Urinary bladder (tissue), 4 donors: ENCODE results near the gene NAP1L4. TPM values are rescaled to one million over a fixed set of nuclear protein-coding genes. Genes with fewer than 3 reads are reported as not detected.

Experiments used
- DNase-seq: peaks from one replicate; pipeline ENCODE4 v3.0.0-alpha.2; 2015; ENCODE audit errors: extremely low spot score
- H3K27ac ChIP-seq: one replicate; pipeline ENCODE4 v1.5.1; 2013; ENCODE audit warnings: low read depth, mild to moderate bottlenecking, moderate library complexity
- H3K36me3 ChIP-seq: one replicate; pipeline ENCODE4 v1.6.1; 2013; ENCODE audit warnings: mild to moderate bottlenecking, moderate library complexity; ENCODE audit not compliant: insufficient read depth
- H3K4me1 ChIP-seq: one replicate; pipeline ENCODE4 v1.6.1; 2013; ENCODE audit warnings: mild to moderate bottlenecking, moderate library complexity; ENCODE audit not compliant: insufficient read depth
- H3K4me3 ChIP-seq: one replicate; pipeline ENCODE4 v1.5.1; 2013; ENCODE audit warnings: low read depth, low read length
- WGBS: extraction: QIAGEN DNeasy Blood & Tissue Kit; methylation state at CpG from one replicate; pipeline ENCODE4 v1.1.7; 2013; 5-methylcytosine and 5-hydroxymethylcytosine counted together
- polyA plus RNA-seq: library from polyadenylated mRNA; stranded (reverse); fragments of 200-250 nt; gene quantifications from one replicate; pipeline ENCODE4 v1.2.3, GENCODE V29; 2013
- total RNA-seq: library from RNA; depleted of rRNA; stranded (reverse); fragments of >200 nt; gene quantifications from one replicate; pipeline ENCODE4 v1.2.3, GENCODE V29; 2014
- donor health status: healthy with polysubstance abuse.
- donor health status: healthy.

Gene NAP1L4
- total and polyA plus RNA-seq, 2 donors: 86.9 to 154 TPM

DNA sequence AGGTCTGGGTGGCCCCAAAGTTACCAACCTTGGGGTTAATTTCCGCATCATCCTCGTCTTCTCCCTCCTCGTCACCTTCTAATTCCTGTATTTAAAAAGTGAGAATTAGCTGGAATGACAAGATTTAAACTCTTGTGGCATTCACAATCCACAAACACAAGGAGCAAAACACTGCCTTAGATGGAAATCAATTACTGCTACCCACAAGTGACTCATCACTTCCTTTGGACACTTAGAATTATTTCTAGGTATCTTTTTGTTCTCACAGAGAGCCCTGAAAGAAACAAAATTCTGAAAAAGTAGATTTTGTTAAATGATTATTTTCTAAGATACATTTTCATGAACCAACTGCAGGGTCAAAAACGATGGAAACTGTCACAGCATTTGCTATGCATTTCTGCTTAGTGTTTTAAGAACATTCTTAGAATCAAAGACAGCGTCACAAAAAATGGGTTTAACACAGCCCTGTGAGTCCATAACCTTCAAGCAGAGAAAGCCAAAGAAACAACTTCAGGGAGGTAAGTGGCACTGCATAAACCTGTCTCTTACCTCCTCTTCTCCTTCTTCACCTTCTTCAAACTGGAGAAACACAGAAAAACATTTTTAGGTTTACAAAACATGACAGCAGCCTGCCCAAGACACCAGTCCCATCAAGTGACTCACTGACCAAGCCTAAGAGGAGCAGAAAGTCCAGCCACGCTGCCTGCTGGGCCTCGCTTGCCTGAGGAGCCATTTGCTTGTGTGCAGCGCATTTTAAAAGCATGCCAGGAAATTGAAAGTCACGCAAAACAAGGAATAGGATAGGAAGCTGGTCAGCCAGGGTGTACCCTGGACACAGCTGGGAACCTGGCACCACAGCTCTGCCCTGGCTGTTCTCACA is 40.7 kb downstream of the NAP1L4 start:
- DNase-seq: no peak
- Histone ChIP-seq H3K36me3 (peaks cover 2% of the 10 kb centered on the region), H3K4me3 (no peak overlapping the region), H3K27ac (no peak overlapping the region), H3K4me1 (no peaks in the 10 kb centered on the region)
- WGBS: 83% methylated on average over 9 of the region's 9 CpGs

DNA sequence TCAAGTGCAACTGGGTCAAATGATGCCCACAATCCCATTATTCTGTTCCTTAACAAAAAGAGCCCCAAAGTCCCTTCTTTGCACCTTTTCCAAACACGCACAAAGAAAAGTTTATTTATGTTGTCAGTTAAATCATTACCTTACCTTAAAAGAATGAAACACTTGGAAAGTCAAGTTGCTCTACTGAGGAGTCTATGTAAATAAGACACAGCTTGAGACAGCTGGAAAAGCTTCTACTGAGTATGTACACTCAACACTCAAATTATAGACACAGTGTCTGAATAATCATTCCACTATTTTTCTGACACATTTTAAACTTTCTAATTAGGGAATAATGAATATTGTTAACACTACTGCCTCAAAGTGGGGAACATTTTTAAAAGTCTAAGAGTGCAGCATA is 41.3 kb downstream of the NAP1L4 start:
- peaks cover 2% of the 10 kb centered on the region for H3K36me3 ChIP-seq

DNA sequence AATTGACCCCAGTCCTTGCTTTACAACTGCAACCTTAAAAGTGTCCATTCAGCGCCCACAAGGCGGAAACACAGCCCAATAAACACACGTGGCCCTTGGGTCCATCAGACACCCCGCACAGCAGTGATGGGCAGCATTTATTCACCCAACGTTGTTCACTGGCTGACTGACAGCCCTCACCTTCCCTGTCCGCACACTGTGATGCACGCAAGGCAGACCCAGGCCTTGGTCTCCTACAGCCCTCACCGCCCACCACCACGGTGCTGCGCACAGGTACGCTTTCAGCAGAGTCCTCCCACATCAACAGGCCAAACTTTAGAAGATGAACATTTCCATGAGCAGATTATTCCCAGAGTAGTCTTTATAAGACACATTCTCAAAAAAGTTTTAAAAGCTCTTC is 42.2 kb downstream of the NAP1L4 start:
- Histone ChIP-seq H3K4me3 (no peak overlapping the region), H3K27ac (no peak overlapping the region), H3K4me1 (no peaks in the 10 kb centered on the region), H3K36me3 (peaks cover 2% of the 10 kb centered on the region)
- WGBS: 92% methylated on average over 11 of the region's 11 CpGs
- DNase-seq: no peak

More for the DNA sequence above, 41.3 kb downstream of the NAP1L4 start:
- no peak for DNase-seq
- no peaks in the 10 kb centered on the region for H3K4me1 ChIP-seq
- WGBS: 59% methylated on average over 1 of the region's 1 CpG
- H3K4me3 ChIP-seq: no peak overlapping the region
- H3K27ac ChIP-seq: no peak overlapping the region

DNA sequence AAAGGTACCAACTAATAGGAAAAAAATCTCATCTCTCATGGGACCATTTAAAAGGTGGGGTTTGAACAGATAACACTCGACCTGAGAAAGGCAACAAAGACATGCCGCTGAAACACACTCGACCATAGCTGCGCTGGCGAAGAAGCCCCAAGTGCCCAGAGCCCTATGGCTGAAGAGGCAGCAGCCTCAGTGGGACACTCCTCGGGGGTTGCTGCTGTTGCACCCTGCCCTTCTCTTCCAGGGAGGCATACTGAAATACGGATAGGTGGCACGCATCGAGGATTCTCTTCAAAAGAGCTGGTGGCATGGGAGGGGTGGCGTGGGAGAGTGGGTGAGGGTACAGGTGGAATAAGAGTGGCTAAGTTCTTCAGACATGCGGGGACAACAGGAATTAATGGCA is 44.4 kb downstream of the NAP1L4 start:
- 91% methylated on average over 11 of the region's 11 CpGs for WGBS
- Histone ChIP-seq H3K4me3 (no peak overlapping the region), H3K36me3 (peaks cover 2% of the 10 kb centered on the region), H3K4me1 (no peaks in the 10 kb centered on the region), H3K27ac (no peak overlapping the region)
- DNase-seq: no peak

DNA sequence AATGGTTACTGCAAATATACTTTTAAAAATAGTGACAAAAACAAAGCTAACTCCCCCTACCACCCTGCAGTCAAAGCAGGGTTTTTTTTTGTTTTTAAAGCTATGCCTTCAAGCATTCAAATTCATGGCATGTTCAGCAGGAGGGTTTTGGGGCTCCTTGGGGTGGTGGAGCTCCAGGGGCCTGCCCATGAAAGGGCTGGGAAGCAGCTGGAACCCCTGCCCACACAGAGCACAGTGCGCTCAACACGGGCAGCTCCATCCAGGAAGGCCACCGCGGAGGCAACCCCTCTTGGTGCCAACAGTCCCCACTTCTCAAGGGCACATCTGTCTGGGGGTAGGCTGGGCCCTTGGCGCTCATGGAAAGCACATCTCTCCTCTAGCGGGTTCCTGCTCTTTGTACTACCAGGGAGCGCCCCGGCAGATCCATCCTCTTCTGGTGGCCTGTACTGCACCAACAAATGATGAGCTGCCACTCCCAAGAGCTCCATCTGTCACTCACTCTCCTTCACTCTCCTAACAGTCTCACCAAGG is 46.3 kb downstream of the NAP1L4 start:
- DNase-seq: no peak
- Histone ChIP-seq H3K4me3 (no peak overlapping the region), H3K4me1 (no peaks in the 10 kb centered on the region), H3K36me3 (no peaks in the 10 kb centered on the region), H3K27ac (peak overlapping the region; percentile 33)
- 78% methylated on average over 8 of the region's 8 CpGs for WGBS

DNA sequence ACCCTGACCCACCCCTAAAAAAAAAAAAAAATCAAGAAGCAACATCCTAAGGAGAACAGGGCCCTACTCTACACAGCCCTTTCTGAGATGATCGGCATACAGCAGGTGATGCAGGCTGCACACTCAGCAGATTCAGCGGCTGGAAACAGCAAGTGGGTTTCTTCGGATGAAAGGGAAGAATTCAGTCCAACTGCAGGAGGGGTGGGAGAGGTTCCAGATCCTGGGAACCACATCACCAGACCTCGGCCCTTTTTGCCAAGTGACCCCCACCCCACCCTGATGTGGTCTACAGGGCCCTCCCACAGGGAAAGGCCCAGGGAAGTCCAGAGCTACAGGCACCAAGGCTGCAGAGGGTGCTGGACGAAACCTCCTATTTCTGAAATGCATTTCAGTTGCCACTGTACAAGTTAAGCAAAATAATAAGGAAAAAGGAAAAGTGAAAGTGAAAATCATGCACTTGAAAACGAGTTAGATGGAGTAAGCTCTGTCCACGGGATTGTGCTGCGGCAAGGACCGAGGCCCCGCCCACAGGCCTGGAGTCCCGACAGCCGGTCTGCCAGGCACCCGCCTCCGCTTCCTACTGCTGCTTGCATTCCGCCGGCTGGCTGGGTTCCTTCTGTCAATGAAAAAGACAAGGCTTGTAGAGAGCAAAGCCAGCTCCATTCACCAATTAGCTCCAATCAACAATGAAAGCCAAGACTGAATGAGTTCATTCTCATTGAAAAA is 46.9 kb downstream of the NAP1L4 start:
- 17% methylated on average over 16 of the region's 16 CpGs for WGBS
- H3K36me3 ChIP-seq: no peaks in the 10 kb centered on the region
- H3K4me1 ChIP-seq: no peaks in the 10 kb centered on the region
- H3K27ac ChIP-seq: no peak overlapping the region
- no peak overlapping the region for H3K4me3 ChIP-seq
- DNase-seq: peak; percentile 53

DNA sequence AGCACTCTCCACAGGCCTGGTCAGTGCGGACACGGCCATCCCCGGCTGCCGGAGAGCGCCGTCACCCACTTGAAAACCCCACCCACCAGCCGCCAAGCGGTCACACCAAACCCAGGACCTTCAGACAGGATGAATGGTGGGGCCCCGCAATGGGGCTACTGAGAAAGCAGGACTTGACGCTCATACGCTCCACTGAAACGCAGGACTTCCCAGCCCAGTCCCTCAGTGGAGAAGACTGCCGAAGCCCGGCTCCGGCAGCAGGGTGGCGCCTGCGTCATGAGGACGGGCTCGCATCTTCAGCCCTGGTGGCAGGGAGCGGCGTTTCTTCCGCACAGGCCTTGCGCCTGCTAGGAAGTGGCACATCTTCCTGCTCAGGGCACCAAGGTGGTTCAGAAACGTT is 47.6 kb downstream of the NAP1L4 start:
- Histone ChIP-seq H3K4me3 (no peak overlapping the region), H3K4me1 (no peaks in the 10 kb centered on the region), H3K36me3 (no peaks in the 10 kb centered on the region), H3K27ac (no peak overlapping the region)
- WGBS: 93% methylated on average over 24 of the region's 24 CpGs
- no peak for DNase-seq

DNA sequence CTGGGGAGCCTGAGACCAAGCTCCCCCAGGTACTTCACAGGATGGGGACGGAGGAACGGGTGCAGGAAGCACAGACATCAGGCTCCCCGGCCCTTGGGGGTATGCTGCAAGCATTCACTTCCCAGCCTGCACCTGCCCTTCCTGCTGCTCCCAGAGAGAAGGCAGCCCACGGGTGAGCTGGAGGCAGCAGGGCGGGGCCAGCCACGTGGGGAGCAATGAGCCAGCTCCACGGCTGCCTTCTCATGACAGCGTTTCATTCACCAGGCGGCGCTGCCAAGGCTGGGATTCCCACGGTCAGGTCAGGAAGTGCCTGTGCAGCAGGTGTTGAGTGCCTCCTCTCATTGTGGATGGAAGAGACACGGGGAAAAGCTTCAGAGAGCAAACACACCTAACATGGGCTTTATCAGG is 48.4 kb downstream of the NAP1L4 start:
- no peak overlapping the region for H3K27ac ChIP-seq
- 65% methylated on average over 12 of the region's 12 CpGs for WGBS
- H3K36me3 ChIP-seq: no peaks in the 10 kb centered on the region
- no peaks in the 10 kb centered on the region for H3K4me1 ChIP-seq
- H3K4me3 ChIP-seq: no peak overlapping the region
- no peak for DNase-seq

DNA sequence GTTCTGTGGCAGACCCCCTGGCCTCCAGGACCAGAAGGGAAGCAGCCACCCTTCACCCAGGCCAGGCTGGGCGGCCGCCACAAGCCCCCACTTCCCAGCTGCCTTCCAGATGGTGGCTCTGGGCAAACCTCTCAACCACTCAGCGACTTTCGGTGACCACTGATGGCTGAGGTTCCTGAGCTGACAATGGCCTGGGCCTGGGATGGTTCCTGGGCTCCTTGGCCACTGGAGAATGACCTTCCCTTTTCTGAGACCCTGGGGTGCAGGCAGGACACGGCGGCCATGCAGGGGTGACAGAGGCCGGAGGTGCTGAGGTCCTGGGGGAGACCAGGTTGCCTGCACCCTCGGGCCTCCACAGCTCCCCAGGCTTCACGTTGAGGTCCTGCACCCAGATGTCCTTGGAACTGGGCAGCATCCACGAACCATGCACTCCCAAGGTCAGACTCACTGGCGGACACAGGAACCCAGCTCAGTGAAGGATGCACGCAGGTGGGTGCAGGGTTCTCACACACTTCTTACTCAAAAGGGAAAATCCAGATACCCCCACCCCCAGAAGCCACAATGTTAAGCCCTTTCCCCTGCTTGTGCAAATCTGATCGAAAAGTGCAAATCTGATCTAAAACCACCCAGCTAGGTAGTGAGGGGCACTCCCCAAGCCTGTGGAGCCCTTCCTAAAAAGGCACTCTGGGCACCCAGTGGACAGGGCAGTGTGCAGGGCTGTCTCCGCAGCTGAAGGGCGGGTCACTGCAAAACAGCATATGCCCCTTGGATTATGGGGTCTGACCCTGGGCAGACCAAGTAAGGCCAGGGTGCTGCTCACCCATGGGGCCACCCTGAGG is 49.0 kb downstream of the NAP1L4 start:
- Histone ChIP-seq H3K4me1 (no peaks in the 10 kb centered on the region), H3K4me3 (no peak overlapping the region), H3K27ac (no peak overlapping the region), H3K36me3 (no peaks in the 10 kb centered on the region)
- no peak for DNase-seq
- WGBS: 87% methylated on average over 15 of the region's 15 CpGs

DNA sequence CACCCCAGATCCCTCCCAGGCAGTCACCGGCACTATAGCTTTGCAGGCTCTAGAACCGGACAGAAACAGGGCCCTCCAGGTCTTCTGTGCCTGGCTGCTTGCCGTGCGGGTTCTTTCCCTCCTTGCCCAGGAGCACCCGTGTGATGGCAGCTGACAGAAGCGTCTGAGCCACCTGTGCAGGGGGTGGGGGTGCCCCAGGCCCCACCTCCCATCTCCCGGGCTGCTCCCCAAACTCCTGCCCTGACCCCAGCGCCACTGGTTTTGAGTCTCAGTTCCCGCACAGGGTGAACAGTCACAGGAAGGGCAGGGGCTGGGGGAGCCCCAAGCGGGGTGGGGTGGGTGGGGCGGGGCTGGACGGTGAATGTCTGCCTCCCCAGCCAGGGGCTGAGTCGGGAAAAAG is 49.7 kb downstream of the NAP1L4 start:
- H3K4me3 ChIP-seq: no peak overlapping the region
- 69% methylated on average over 13 of the region's 13 CpGs for WGBS
- no peak for DNase-seq
- no peaks in the 10 kb centered on the region for H3K4me1 ChIP-seq
- H3K36me3 ChIP-seq: no peaks in the 10 kb centered on the region
- no peak overlapping the region for H3K27ac ChIP-seq

DNA sequence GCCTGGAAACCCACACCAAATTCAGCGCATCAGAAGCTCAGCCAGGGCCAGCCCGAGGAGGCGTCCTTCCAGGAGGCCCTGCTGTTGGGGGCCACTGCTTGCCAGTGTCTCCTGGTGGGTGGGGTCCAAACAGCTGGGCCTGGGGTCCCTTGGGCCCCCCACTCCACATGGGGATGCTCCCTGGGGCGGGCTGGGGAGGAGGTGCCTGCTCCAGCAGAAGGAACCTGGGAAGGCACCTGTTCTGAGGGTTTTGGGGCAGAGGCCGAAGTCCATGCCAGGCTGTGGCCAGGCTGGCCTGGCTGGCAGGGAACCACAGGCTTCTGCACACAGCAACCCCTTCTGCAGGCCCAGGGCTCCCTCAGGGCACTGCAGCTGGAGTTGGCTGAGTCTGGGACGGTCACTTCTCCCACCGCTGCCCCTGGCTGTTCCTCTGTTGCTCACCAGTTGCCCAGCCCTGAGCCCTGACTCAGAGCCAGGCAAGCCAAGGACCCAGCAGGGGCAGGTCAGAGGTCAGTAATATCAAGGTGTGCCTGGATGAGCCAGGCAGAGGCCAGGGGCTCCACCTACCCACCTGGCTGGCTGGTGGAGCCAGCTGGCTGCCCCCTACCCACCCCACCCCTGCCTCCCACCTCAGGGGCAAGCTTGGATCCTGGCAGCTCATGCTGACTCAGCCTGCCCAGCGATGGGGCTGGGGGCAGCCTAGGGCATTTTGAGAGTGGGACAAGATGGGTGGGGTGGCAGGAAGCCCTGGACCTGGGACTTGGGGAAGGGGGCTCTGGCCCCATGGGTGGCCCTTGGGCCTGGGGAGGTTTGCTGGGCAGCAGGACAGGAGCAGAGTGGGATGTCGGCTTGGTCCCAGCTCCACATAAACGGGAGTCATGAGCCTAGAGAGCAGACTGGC is 51.0 kb downstream of the NAP1L4 start:
- DNase-seq: no peak
- no peak overlapping the region for H3K4me3 ChIP-seq
- no peaks in the 10 kb centered on the region for H3K4me1 ChIP-seq
- H3K36me3 ChIP-seq: no peaks in the 10 kb centered on the region
- H3K27ac ChIP-seq: no peak overlapping the region
- WGBS: 53% methylated on average over 10 of the region's 10 CpGs

DNA sequence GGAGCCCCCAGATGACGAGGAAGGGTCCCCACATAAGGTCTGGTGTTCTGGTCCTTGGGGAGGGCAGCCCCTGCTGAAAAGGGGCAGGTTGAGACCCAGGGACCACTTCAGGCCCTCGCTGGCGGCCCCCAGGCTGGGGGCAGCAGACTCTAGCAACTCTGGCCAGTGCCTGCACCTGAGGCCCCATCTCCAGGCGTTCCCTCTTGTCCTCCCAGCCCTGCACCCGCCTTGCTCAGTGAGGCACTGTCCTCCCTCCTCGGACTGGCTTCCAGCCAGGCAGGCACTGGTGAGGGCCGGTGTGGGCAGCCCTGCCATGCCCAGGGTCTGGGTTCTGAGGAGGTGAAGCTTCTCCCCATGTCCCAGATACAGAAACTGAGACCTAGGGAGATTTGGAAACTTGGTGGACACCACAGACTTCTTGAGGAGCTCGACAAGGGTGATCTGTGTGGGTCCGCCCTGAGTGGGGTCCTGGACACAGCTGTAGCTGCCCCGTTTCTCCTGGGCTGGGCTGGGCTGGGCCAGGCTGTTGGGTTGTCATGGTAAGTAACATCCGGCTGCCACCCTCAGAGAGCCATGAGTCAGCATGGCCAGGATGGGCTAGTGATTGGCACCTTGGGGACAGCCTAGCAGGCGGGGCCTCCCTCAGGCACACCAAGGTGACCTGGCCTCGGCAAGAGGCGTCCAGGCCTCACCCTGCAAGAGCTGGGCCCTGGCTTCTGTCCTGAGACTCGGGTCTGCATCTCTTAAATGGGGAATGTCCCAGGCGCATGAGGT is 51.8 kb downstream of the NAP1L4 start:
- no peak for DNase-seq
- 59% methylated on average over 16 of the region's 16 CpGs for WGBS
- Histone ChIP-seq H3K27ac (no peak overlapping the region), H3K4me3 (no peak overlapping the region), H3K4me1 (no peaks in the 10 kb centered on the region), H3K36me3 (no peaks in the 10 kb centered on the region)
